HepG2 (cell line): ENCODE data around the gene GRK4. TPM values are rescaled to one million over a fixed set of nuclear protein-coding genes. Genes with fewer than 3 reads are reported as not detected.

Experiments used
- ATAC-seq: fragments of 200-7000 bp; cut with Tn5 transposase; 3 replicates; pipeline ENCODE4 v1.9.1; 2020; ENCODE audit warnings: mild to moderate bottlenecking, moderate library complexity
- BruUV-seq: library from RNA; stranded (reverse); fragments of 400-500 nt; replicated peaks from 2 replicates; lab custom pipeline; 2021; lab: Mats Ljungman, UMichigan
- CTCF ChIA-PET: fragments of 300-600 bp; formaldehyde crosslinking; extraction: SDS; loops from one replicate; lab custom pipeline; 2021; ENCODE audit warnings: low total read pairs, inconsistent platforms, low intra/inter-chr PET ratio; lab: Yijun Ruan, JAX
- POLR2A ChIA-PET: fragments of 350-600 bp; sonication (Branson Sonifier 250); formaldehyde crosslinking; loops from one replicate; lab custom pipeline; 2020; ENCODE audit warnings: antibody characterized with exemption, inconsistent platforms; lab: Yijun Ruan, JAX
- DNase-seq: peaks from one replicate; pipeline ENCODE4 v3.0.0-alpha.2; 2015; ENCODE audit warnings: low spot score
- FAIRE-seq: peaks from 3 replicates; lab custom pipeline; 2011; peaks lifted over from hg19 to GRCh38; lab: Jason Lieb, UNC
- H2AFZ ChIP-seq: one replicate; pipeline ENCODE4 v1.6.1; 2011; ENCODE audit warnings: low read length, inconsistent platforms
- H3K27ac ChIP-seq: fragments of 300-600 bp; 3 replicates; pipeline ENCODE4 v1.8.0; 2011; ENCODE audit warnings: mixed run types, mild to moderate bottlenecking, mixed read lengths, low read length, inconsistent platforms; ENCODE audit not compliant: insufficient read depth; ENCODE audit errors: extremely low read length
- H3K27me3 ChIP-seq, 2 experiments: fragments of 200-600 bp in 1 of 2; 2 replicates in 1 of 2; 3 replicates in 1 of 2; pipeline versions ENCODE4 v1.6.0 to v1.8.0; 2011; ENCODE audit warnings: low read length in 2 of 2, mild to moderate bottlenecking in 2 of 2, moderate library complexity in 2 of 2, inconsistent platforms in 1 of 2; ENCODE audit not compliant: insufficient read depth in 2 of 2, control insufficient read depth in 1 of 2
- H3K36me3 ChIP-seq, 2 experiments: fragments of 200-600 bp in 1 of 2; replicated peaks in 1 of 2; 2 replicates in 1 of 2; 3 replicates in 1 of 2; pipeline versions ENCODE4 v1.5.1 to v1.8.0; 2011; ENCODE audit warnings: low read length in 2 of 2, inconsistent platforms in 1 of 2; ENCODE audit not compliant: insufficient read depth in 2 of 2, control insufficient read depth in 1 of 2
- H3K4me1 ChIP-seq: 2 replicates; pipeline ENCODE4 v1.5.1; 2012; ENCODE audit warnings: low read length, inconsistent platforms; ENCODE audit not compliant: insufficient read depth
- H3K4me2 ChIP-seq: 2 replicates; pipeline ENCODE4 v1.6.0; 2011; ENCODE audit warnings: low read depth, low read length, inconsistent platforms
- H3K4me3 ChIP-seq, 3 experiments: fragments of 200-600 bp in 1 of 3; sonication (generic), shearing (Covaris generic) in 1 of 3; replicated peaks in 1 of 3; 2 replicates each; pipeline ENCODE4 v1.5.1; 2011 to 2016; ENCODE audit warnings: low read length in 3 of 3, inconsistent platforms in 2 of 3, low read depth in 2 of 3, mild to moderate bottlenecking in 2 of 3, control low read depth in 1 of 3, mixed read lengths in 1 of 3; ENCODE audit not compliant: insufficient read depth in 1 of 3
- H3K79me2 ChIP-seq: one replicate; pipeline ENCODE4 v1.6.1; 2011; ENCODE audit warnings: low read length, inconsistent platforms; ENCODE audit not compliant: insufficient read depth
- H3K9ac ChIP-seq: 2 replicates; pipeline ENCODE4 v1.6.0; 2011; ENCODE audit warnings: mild to moderate bottlenecking, low read depth, low read length, inconsistent platforms; ENCODE audit not compliant: insufficient read depth
- H3K9me3 ChIP-seq: 2 replicates; pipeline ENCODE4 v1.5.1; 2012; ENCODE audit warnings: mild to moderate bottlenecking, low read length
- H4K20me1 ChIP-seq: 2 replicates; pipeline ENCODE4 v1.6.0; 2011; ENCODE audit warnings: inconsistent platforms, mild to moderate bottlenecking, low read length, moderate library complexity; ENCODE audit not compliant: insufficient read depth
- BCL3 ChIP-seq: sonication (generic); formaldehyde crosslinking; IDR thresholded peaks from 2 replicates; pipeline ENCODE4 v1.5.1; 2020; ENCODE audit warnings: mild to moderate bottlenecking, missing genetic modification reagents, moderate library complexity
- ELF3 ChIP-seq: IDR thresholded peaks from 2 replicates; pipeline ENCODE4 v1.6.1; 2016; ENCODE audit warnings: missing genetic modification reagents, missing compliant biosample characterization
- GMEB1 ChIP-seq: sonication (generic); formaldehyde crosslinking; IDR thresholded peaks from 2 replicates; pipeline ENCODE4 v1.5.1; 2020; ENCODE audit warnings: missing genetic modification reagents, mild to moderate bottlenecking, borderline replicate concordance
- HOXA7 ChIP-seq: sonication (generic); formaldehyde crosslinking; IDR thresholded peaks from 2 replicates; pipeline ENCODE4 v1.8.1; 2022; ENCODE audit warnings: mild to moderate bottlenecking, missing genetic modification reagents, moderate library complexity
- KLF15 ChIP-seq: sonication (generic); formaldehyde crosslinking; IDR thresholded peaks from 2 replicates; pipeline ENCODE4 v1.8.1; 2023; ENCODE audit warnings: borderline replicate concordance, mild to moderate bottlenecking, inconsistent platforms, missing genetic modification reagents, mixed read lengths
- KMT2A ChIP-seq: sonication (generic); formaldehyde crosslinking; IDR thresholded peaks from 2 replicates; pipeline ENCODE4 v1.4.0; 2020; ENCODE audit warnings: missing genetic modification reagents
- PHF21A ChIP-seq: sonication (generic); formaldehyde crosslinking; IDR thresholded peaks from 2 replicates; pipeline ENCODE4 v1.5.0; 2020; ENCODE audit warnings: mild to moderate bottlenecking, missing genetic modification reagents
- SATB2 ChIP-seq: sonication (generic); formaldehyde crosslinking; IDR thresholded peaks from 2 replicates; pipeline ENCODE4 v1.5.0; 2020; ENCODE audit warnings: missing genetic modification reagents
- SIX1 ChIP-seq: sonication (generic); formaldehyde crosslinking; IDR thresholded peaks from 2 replicates; pipeline ENCODE4 v1.4.0; 2020; ENCODE audit warnings: missing genetic modification reagents, borderline replicate concordance
- STAG1 ChIP-seq: sonication (generic); formaldehyde crosslinking; IDR thresholded peaks from 2 replicates; pipeline ENCODE4 v1.4.0; 2020; ENCODE audit warnings: missing genetic modification reagents
- TFAP4 ChIP-seq: sonication (generic); IDR thresholded peaks from 2 replicates; pipeline ENCODE4 v1.6.1; 2016; ENCODE audit warnings: low read depth, borderline replicate concordance
- ZGPAT ChIP-seq: IDR thresholded peaks from 2 replicates; pipeline ENCODE4 v1.6.1; 2016; ENCODE audit warnings: mild to moderate bottlenecking
- ZNF143 ChIP-seq: sonication (generic); formaldehyde crosslinking; IDR thresholded peaks from 2 replicates; pipeline ENCODE4 v1.4.0; 2020; ENCODE audit warnings: missing genetic modification reagents
- ZNF343 ChIP-seq: sonication (generic); formaldehyde crosslinking; IDR thresholded peaks from 2 replicates; pipeline ENCODE4 v1.4.0; 2020; ENCODE audit warnings: mild to moderate bottlenecking, missing genetic modification reagents
- ZNF350 ChIP-seq: sonication (generic); formaldehyde crosslinking; IDR thresholded peaks from 2 replicates; pipeline ENCODE4 v1.4.0; 2020; ENCODE audit warnings: mild to moderate bottlenecking, low read depth, missing genetic modification reagents, borderline replicate concordance
- ZNF367 ChIP-seq: sonication (generic); formaldehyde crosslinking; IDR thresholded peaks from 2 replicates; pipeline ENCODE4 v1.4.0; 2020; ENCODE audit warnings: missing genetic modification reagents, borderline replicate concordance
- ZNF605 ChIP-seq: sonication (generic); formaldehyde crosslinking; IDR thresholded peaks from 2 replicates; pipeline ENCODE4 v1.8.0; 2022; ENCODE audit warnings: mild to moderate bottlenecking, missing genetic modification reagents
- ZNF672 ChIP-seq: sonication (generic); formaldehyde crosslinking; IDR thresholded peaks from 2 replicates; pipeline ENCODE4 v1.8.1; 2022; ENCODE audit warnings: missing genetic modification reagents
- WGBS: methylation state at CpG from one replicate; pipeline ENCODE4 v1.1.6; 2017; ENCODE audit warnings: low lambda C conversion rate; 5-methylcytosine and 5-hydroxymethylcytosine counted together
- in situ Hi-C: cut with HindIII; loops from 2 replicates; pipeline ENCODE4 v1.10.0; 2017; ENCODE audit warnings: low pct_unique_long_range_greater_than_20kb; ENCODE audit not compliant: extremely low pct_ligation_motif_present
- intact Hi-C: fragments of 100-400 bp; cut with micrococcal nuclease; formaldehyde crosslinking; loops from one replicate; pipeline ENCODE4 v1.10.0; 2022; ENCODE audit not compliant: unreplicated experiment
- polyA plus RNA-seq, 8 experiments: library from polyadenylated mRNA; depleted of rRNA in 3 of 8; stranded (reverse) in 7 of 8; unstranded in 1 of 8; fragments of >200 nt; fragmentation: Illumina TruSeq in 4 of 8; extraction: Trizol in 4 of 8; gene quantifications; 2 replicates each; pipeline versions ENCODE4 v1.2.1 to v1.2.3, GENCODE V29; 2011 to 2016; ENCODE audit warnings: low read depth in 4 of 8, missing spikeins in 1 of 8, mixed read lengths in 1 of 8; ENCODE audit not compliant: insufficient read depth in 1 of 8
- total RNA-seq, 5 experiments: library from RNA; depleted of rRNA; stranded (reverse); fragments of >200 nt; fragmentation: Illumina TruSeq; extraction: Trizol; gene quantifications; 2 replicates each; pipeline ENCODE4 v1.2.3, GENCODE V29; 2016; ENCODE audit warnings: low read depth in 1 of 5

The GRK4 gene
- total and polyA plus RNA-seq, 2 of the 13 experiments (the other 11 are each of a cell fraction or from before 2014, with no cell fraction given) = 1.8 to 2.0 TPM

- DNase-seq (peak; percentile 55), ATAC-seq (peak; percentile 85), FAIRE-seq (no peak)
- H3K36me3 ChIP-seq = no peaks in the 10 kb centered on the region
- ChIA-PET CTCF (no interaction called here), POLR2A (interaction anchor here (1.1 kb wide), 1 partner anchor 31 kb away, joined by 4 read pairs; no protein-coding TSS in a partner anchor)
- no peaks in the 10 kb centered on the region for H3K79me2 ChIP-seq
- H3K9ac ChIP-seq = peak overlapping the region; percentile 33; the same call in 1 of the 2 replicates
- H3K27me3 ChIP-seq = peaks cover 3 to 22% of the 10 kb centered on the region in 2 experiments; a peak in 3 of 5 replicates
- H2AFZ ChIP-seq = no peak overlapping the region
- peaks cover 63% of the 10 kb centered on the region for H3K4me1 ChIP-seq
- in situ Hi-C loops = no loop called here
- 14% methylated on average over 13 of the region's 57 CpGs for WGBS
- no TSS peak for BruUV-seq
- peak overlapping the region; percentile 84 for H3K4me2 ChIP-seq
- no peaks in the 10 kb centered on the region for H3K9me3 ChIP-seq
- peak overlapping the region; percentile 48 to 70 (median 49) for H3K4me3 ChIP-seq
- H4K20me1 ChIP-seq = no peaks in the 10 kb centered on the region
- intact Hi-C loops = no loop called here
- no peak overlapping the region for H3K27ac ChIP-seq
- TF ChIP-seq ZNF350 (CRISPR knock-in tag) (no peak), ZNF367 (CRISPR knock-in tag) (no peak), KLF15 (CRISPR knock-in tag) (no peak), SATB2 (CRISPR knock-in tag) (no peak), KMT2A (CRISPR knock-in tag) (0 out of 2 replicates have a peak, but pooled peaks have one; percentile 2), ZGPAT (CRISPR knock-in tag) (peak; percentile 22; the same call in 1 of the 2 replicates), HOXA7 (CRISPR knock-in tag) (no peak), STAG1 (CRISPR knock-in tag) (0 out of 2 replicates have a peak, but pooled peaks have one; percentile 4), ZNF143 (CRISPR knock-in tag) (no peak; the same call in 1 of the 2 replicates), ZNF672 (no peak), ZNF343 (CRISPR knock-in tag) (0 out of 2 replicates have a peak, but pooled peaks have one; percentile 50), SIX1 (no peak), GMEB1 (CRISPR knock-in tag) (no peak), TFAP4 (peak; percentile 52; the same call in 1 of the 2 replicates), PHF21A (CRISPR knock-in tag) (peak; percentile 24; the same call in 1 of the 2 replicates), ZNF605 (CRISPR knock-in tag) (0 out of 2 replicates have a peak, but pooled peaks have one; percentile 14), BCL3 (CRISPR knock-in tag) (no peak), ELF3 (CRISPR knock-in tag) (peak; percentile 19; the same call in 1 of the 2 replicates)
Measured at GRCh38 chr4:3041192-3042142, 78.1 kb downstream of the GRK4 start.
